Keratinocyte (primary cell): Measurements from ENCODE around the gene TWIST2.

Source experiments
- CTCF ChIP-seq, 3 experiments: IDR thresholded peaks in 1 of 3; conservative IDR thresholded peaks in 1 of 3; optimal IDR thresholded peaks in 1 of 3; 2 replicates in 2 of 3; 3 replicates in 1 of 3; pipeline versions ENCODE3 to v1.5.1; 2011; ENCODE audit warnings: low read length in 3 of 3, mild to moderate bottlenecking in 3 of 3, moderate library complexity in 2 of 3, control low read depth in 1 of 3, inconsistent platforms in 1 of 3; ENCODE audit not compliant: insufficient read depth in 2 of 3; ENCODE audit errors: extremely low read depth in 1 of 3
- EZH2 ChIP-seq: IDR thresholded peaks from one replicate; pipeline ENCODE4 v1.6.1; 2012; ENCODE audit warnings: inconsistent platforms, mild to moderate bottlenecking, low read length, moderate library complexity

- TF ChIP-seq EZH2 (no peak), CTCF (optimal IDR thresholded peaks at IDR 0.05 in 1 of 3, IDR thresholded peaks at IDR 0.05 in 1 of 3, conservative IDR thresholded peaks at IDR 0.05 in 1 of 3; ENCODE audit: extremely low read depth in 1 of 3, insufficient read depth in 2 of 3, low read length in 3 of 3) (no peak)
Measured at GRCh38 chr2:238910751-238911351, 63.0 kb downstream of the TWIST2 start.
